SH-SY5Y (cell line): ENCODE data around the gene FRMD5.
A peak's percentile ranks its signal among the peaks of the same experiment; 100 is the strongest.

Source experiments
- GATA2 ChIP-seq: IDR thresholded peaks from 2 replicates; pipeline ENCODE4 v1.6.1; 2011; ENCODE audit warnings: mild to moderate bottlenecking, low read depth, low read length
- GATA3 ChIP-seq: IDR thresholded peaks from 2 replicates; pipeline ENCODE4 v1.6.1; 2011; ENCODE audit warnings: low read depth, mild to moderate bottlenecking, low read length, moderate library complexity

FRMD5 gene

DNA sequence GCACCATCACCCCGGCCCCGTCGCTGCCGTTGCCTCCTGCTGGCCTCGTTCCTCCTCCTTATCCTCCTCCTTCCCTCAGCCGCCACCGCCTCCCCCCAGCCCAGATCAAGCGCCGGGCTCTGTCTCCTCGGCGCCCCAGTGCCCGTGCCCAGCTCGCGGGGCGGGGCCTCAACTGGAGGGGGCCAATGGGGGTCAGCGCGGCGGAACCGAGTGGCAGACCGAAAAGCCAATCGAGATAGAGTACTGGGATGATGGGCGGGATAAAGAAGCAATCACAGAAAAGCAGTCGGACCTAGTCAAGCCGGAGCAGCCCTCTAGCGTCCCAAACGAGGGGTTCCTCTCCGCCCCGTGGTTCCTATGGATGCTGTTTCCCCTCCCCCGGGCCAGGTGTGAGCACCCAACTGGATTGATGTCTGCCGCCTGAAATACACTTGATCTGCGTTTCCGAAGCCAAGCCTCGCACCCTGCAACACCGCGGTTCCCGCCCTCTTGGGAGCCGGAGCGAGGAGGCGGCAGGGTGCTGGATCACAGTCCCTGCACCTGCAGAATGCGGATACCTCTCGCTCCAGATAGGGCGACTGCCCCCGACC, at the start of gene FRMD5:
Gene FRMD5 (minus strand): TSS at position 121 of the 590 bp plus-strand sequence.
- TF ChIP-seq GATA3 (no peak), GATA2 (no peak)

DNA sequence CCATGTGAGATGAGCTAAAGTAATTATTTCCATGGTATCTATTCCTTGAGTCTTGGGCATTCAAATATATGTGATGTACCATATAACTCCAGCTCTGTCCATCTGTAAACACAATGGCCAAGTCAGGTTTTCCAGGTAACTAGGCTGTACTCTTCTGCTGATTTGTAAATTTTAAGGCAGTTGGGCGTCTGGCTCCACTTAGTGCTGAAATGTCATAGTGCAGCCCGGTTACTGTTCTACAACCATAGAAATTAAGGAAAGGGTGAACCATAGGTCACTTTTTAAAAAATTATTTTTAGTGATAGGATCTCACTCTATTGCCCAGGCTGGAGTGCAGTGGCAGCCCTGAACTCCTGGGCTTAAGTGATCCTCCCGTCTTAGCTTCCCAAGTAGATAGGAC, 48.8 kb upstream of the FRMD5 start:
- TF ChIP-seq GATA3 = no peak
- no peak for TF ChIP-seq GATA2

GRCh38 chr15:44243141-44243540, 48.1 kb upstream of the FRMD5 start:
- TF ChIP-seq GATA2 (peak; percentile 86), GATA3 (no peak)

GRCh38 chr15:44231842-44232241, 36.8 kb upstream of the FRMD5 start:
- TF ChIP-seq GATA3 (no peak), GATA2 (no peak)

DNA sequence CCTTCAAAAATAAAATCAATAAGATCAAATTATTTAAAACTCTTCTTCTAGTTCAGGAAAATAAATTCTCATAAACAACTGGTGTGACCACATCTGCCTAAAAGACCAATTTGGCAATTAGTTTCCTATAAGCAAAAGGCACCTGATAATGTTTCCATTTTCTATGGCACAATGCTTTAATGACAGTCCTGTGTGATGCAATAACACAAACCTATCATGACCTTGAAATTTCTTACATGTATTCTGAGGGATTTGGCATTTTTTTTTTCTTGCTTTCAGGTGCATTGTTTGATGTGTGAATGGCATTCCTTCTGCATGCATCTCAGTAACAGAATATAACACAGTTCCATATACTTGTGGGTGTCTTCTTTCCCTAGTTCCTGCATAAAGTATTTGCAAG, 32.5 kb upstream of the FRMD5 start:
- TF ChIP-seq GATA3 = no peak
- no peak for TF ChIP-seq GATA2

- TF ChIP-seq GATA2 (no peak), GATA3 (no peak)
These were observed 27.4 kb upstream of the FRMD5 start for GRCh38 chr15:44222478-44222877.

- no peak for TF ChIP-seq GATA2
- no peak for TF ChIP-seq GATA3
These were observed 24.0 kb upstream of the FRMD5 start for GRCh38 chr15:44219073-44219472.

- TF ChIP-seq GATA2 = no peak
- TF ChIP-seq GATA3 = no peak
These were observed 21.9 kb upstream of the FRMD5 start for GRCh38 chr15:44216958-44217357.

- TF ChIP-seq GATA2 = no peak
- no peak for TF ChIP-seq GATA3
These were observed 20.5 kb upstream of the FRMD5 start for GRCh38 chr15:44215594-44215993.

DNA sequence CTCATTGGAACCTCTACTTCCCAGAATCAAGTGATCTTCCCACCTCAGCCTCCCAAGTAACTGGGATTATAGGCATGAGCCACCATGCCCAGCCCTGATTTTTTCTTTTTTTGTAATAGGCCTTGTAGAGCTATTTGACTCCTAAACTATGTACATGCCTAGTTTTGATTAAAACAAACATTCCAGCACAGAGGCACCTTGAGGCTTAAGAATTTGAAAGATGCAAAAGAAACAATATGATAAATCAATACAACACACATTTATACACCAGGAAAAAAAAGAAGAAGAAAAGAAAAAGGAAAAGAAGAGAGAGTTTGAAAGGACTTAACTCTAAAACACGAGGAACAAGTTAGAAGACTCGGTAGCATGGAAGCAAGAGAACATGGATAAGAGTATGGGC, 13.9 kb upstream of the FRMD5 start:
- TF ChIP-seq GATA3 (no peak), GATA2 (no peak)

DNA sequence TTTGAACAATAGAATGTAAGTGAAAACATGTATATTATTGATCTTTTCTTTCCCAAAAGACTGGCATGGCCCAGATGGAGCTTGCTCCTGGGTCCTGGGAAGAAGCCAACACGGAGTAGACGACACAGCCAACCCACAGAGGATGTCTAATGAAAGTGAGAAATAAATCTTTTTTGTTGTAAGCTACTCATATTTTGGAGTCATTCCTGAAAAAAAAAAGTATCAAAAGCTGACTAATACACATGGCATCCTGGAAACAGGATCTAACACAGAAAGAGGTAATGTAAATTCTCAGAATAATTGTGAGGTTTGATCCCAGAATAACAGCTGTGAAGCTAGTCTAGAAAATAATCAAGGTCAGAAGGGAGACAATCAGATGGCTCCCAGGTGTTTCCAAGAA, 12.6 kb upstream of the FRMD5 start:
- no peak for TF ChIP-seq GATA2
- TF ChIP-seq GATA3 = no peak

DNA sequence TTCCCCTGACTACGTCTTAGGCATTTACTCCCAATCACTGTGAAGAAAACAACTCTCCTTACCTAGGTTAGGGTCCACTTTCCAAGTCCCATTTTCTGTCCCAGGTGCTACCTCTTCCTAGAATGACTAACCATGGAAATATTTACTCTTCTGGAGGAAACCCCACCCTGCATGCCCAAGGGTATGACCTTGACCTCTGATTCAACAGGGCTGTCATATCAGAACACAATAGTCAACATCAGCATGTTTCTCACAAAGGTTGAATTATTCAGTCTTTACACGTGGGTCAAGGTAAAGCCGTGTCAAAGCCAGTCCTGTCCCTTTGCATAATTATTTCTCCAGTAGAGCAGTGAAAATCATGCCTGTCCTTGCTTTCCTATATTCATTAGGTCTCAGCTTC, 4.3 kb upstream of the FRMD5 start:
- no peak for TF ChIP-seq GATA3
- no peak for TF ChIP-seq GATA2

DNA sequence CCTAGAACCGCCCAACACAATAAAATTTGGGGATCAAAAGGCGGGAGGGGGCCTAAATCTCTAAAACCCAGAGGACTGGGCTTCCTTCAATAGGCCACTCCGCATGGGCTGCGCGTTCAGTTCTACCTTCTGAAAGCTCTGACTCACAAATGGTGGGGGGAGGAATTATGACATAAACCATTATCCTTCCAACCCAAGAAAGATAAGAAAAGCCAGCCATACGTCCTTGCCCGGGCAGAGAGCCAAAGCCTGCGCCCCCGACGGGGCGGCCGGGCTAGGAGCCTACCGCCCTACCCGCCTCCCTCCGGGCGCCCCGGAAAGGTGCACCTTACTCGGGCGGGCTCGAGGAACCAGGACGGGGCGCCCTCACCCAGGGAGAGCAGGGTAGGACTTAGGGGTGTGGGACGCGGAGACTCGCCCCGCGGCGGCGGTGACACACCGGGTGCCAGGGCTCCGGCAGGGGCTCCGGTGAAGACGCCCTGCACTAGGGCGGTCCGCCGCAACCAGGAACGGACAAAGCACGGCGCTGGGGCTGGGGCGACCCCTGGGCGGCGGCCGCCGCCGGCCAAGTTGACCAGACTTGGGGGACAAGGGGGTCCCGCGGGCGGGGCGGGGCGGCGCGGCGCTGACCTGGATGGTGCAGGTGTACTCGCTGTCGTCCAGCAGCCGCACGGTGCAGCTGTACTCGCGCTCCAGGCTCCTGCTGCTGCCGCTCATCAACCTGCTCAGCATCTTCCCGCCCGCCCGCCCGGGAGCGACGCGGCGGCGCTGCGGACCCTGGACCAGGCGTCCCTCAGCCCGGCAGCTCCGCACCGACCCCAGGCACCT, 534 bp downstream of the FRMD5 start:
- TF ChIP-seq GATA2 (peak; percentile 79), GATA3 (no peak)

DNA sequence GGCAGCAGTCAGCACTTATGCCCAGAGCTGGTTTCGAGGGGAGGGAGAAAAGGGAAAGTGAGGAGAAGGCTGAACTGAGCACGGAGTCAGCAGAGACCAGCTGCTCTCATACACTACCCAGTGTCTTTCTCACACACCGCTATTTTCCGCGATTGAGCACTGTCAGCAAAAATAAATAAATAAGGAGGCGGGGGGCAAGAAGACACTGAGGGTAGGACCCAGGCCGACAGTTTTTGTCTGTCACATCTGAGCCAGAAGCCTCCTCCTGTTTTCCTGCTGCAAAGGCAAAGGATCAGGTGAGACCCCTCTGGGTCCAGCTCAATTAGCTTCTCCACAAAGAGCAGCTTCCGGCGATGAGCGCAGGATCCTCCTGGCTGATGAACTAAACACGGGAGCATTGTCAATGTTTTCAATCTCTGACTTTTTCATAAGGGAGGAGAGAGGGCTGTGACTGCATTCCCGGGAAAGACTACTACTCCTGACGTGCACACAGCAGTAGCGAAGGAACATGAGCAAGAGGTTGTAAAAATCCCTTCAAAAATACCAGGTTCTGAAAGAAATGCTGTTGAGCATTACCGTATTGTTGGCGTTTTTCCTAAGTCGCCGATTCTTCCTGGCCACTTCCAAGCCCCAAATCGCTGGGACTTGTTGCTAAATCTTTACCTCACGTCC, 1.3 kb downstream of the FRMD5 start:
- TF ChIP-seq GATA3 (no peak), GATA2 (no peak)

DNA sequence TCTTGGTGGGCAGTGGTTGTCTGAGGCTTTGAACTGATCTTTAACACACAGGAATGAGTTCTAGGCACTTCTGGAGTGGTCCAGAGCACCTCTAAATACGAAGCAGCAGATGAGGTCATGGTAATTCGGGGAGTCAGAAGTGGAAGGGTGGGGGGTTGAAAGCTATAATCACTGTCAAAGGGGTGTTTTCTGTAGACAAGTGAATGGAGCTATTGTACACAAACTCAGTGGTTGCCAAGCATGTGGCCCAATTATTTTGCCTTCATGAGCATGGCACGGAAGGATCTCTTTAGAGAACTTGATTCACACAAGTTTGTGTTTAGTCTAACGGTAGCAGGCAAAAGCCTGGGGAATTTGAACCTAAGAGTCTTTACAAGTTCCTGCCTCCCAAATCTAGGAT, 6.3 kb downstream of the FRMD5 start:
- TF ChIP-seq GATA3 (no peak), GATA2 (no peak)
